Astrocyte (in vitro differentiated cells and primary cell): ENCODE results near the gene ENKD1. TPM values are rescaled to one million over a fixed set of nuclear protein-coding genes. Genes with fewer than 3 reads are reported as not detected.

Experiments
- DNase-seq: peaks from one replicate; pipeline ENCODE4 v3.0.0-alpha.2; 2010; ENCODE audit warnings: low read depth
- FAIRE-seq: peaks from 2 replicates; lab custom pipeline; 2011; peaks lifted over from hg19 to GRCh38; lab: Jason Lieb, UNC
- H2AFZ ChIP-seq: 2 replicates; pipeline ENCODE4 v1.6.0; 2012; ENCODE audit warnings: low read depth, low read length, inconsistent platforms
- H3K27ac ChIP-seq: 2 replicates; pipeline ENCODE4 v1.5.1; 2011; ENCODE audit warnings: low read depth, low read length, inconsistent platforms
- H3K27me3 ChIP-seq: 2 replicates; pipeline ENCODE4 v1.6.0; 2011; ENCODE audit warnings: low read length, inconsistent platforms; ENCODE audit not compliant: insufficient read depth
- H3K36me3 ChIP-seq: 2 replicates; pipeline ENCODE4 v1.5.1; 2011; ENCODE audit warnings: low read length, inconsistent platforms; ENCODE audit not compliant: insufficient read depth
- H3K4me1 ChIP-seq: 2 replicates; pipeline ENCODE4 v1.5.1; 2011; ENCODE audit warnings: low read length, inconsistent platforms; ENCODE audit not compliant: insufficient read depth
- H3K4me2 ChIP-seq: 2 replicates; pipeline ENCODE4 v1.6.0; 2012; ENCODE audit warnings: low read length, inconsistent platforms
- H3K4me3 ChIP-seq: 2 replicates; pipeline ENCODE4 v1.5.1; 2011; ENCODE audit warnings: low read depth, mild to moderate bottlenecking, low read length, inconsistent platforms; ENCODE audit not compliant: insufficient read depth
- H3K79me2 ChIP-seq: 2 replicates; pipeline ENCODE4 v1.6.0; 2012; ENCODE audit warnings: mild to moderate bottlenecking, low read length, inconsistent platforms; ENCODE audit not compliant: insufficient read depth
- H3K9ac ChIP-seq: 2 replicates; pipeline ENCODE4 v1.6.0; 2012; ENCODE audit warnings: mild to moderate bottlenecking, low read length, inconsistent platforms
- H3K9me3 ChIP-seq: 2 replicates; pipeline ENCODE4 v1.5.1; 2012; ENCODE audit warnings: low read depth, mild to moderate bottlenecking, low read length, inconsistent platforms; ENCODE audit not compliant: insufficient read depth
- H4K20me1 ChIP-seq: 2 replicates; pipeline ENCODE4 v1.6.0; 2012; ENCODE audit warnings: low read length, inconsistent platforms; ENCODE audit not compliant: insufficient read depth
- H3K27ac Mint-ChIP-seq: one replicate; pipeline ENCODE4 v1.8.0; 2021; ENCODE audit warnings: mild to moderate bottlenecking, mixed read lengths; ENCODE audit not compliant: unreplicated experiment
- H3K27me3 Mint-ChIP-seq: one replicate; pipeline ENCODE4 v1.8.0; 2021; ENCODE audit warnings: low read depth, mixed read lengths; ENCODE audit not compliant: unreplicated experiment
- H3K36me3 Mint-ChIP-seq: one replicate; pipeline ENCODE4 v1.8.0; 2021; ENCODE audit warnings: low read depth, mixed read lengths; ENCODE audit not compliant: unreplicated experiment
- H3K4me1 Mint-ChIP-seq: one replicate; pipeline ENCODE4 v1.8.0; 2021; ENCODE audit warnings: low read depth, mixed read lengths; ENCODE audit not compliant: unreplicated experiment
- H3K4me3 Mint-ChIP-seq: one replicate; pipeline ENCODE4 v1.8.0; 2021; ENCODE audit warnings: mild to moderate bottlenecking, moderate library complexity, mixed read lengths; ENCODE audit not compliant: unreplicated experiment
- H3K9me3 Mint-ChIP-seq: one replicate; pipeline ENCODE4 v1.8.0; 2021; ENCODE audit warnings: mild to moderate bottlenecking, mixed read lengths; ENCODE audit not compliant: unreplicated experiment
- EZH2 ChIP-seq: IDR thresholded peaks from 2 replicates; pipeline ENCODE4 v1.6.1; 2012; ENCODE audit warnings: mild to moderate bottlenecking, low read length, inconsistent platforms; ENCODE audit not compliant: insufficient read depth
- total RNA-seq: library from RNA; stranded (reverse); gene quantifications from 2 replicates; pipeline ENCODE4 v1.2.1, GENCODE V29; 2021
- TF ChIP-seq, protein P1 (sequence below): IDR thresholded peaks from 2 replicates; pipeline ENCODE4 v1.5.1; 2011; ENCODE audit warnings: low read depth, mild to moderate bottlenecking, inconsistent platforms, low read length, moderate library complexity; ENCODE audit not compliant: insufficient read depth

The ENKD1 gene
- total RNA-seq, 1 donor from 2014 or later = 8.5 TPM

GRCh38 chr16:67665598-67665997 lies 952 bp downstream of the ENKD1 start:
- Histone ChIP-seq H2AFZ (peak overlapping the region; percentile 84), H3K4me1 (peaks cover 22% of the 10 kb centered on the region), H3K9ac (peak overlapping the region; percentile 66), H3K27ac (no peak overlapping the region), H3K79me2 (no peaks in the 10 kb centered on the region), H3K4me2 (peak overlapping the region; percentile 85), H3K27me3 (no peaks in the 10 kb centered on the region), H3K9me3 (no peaks in the 10 kb centered on the region), H4K20me1 (peaks cover 7% of the 10 kb centered on the region), H3K4me3 (no peak overlapping the region), H3K36me3 (no peaks in the 10 kb centered on the region)
- DNase-seq (no peak), FAIRE-seq (no peak)
- Mint-ChIP-seq H3K4me1 (peaks cover 4% of the 10 kb centered on the region), H3K9me3 (no peaks in the 10 kb centered on the region), H3K27ac (no peak overlapping the region), H3K27me3 (peaks cover 6% of the 10 kb centered on the region), H3K36me3 (peaks cover 6% of the 10 kb centered on the region), H3K4me3 (peak overlapping the region; percentile 76)
- TF ChIP-seq, protein P1, sequence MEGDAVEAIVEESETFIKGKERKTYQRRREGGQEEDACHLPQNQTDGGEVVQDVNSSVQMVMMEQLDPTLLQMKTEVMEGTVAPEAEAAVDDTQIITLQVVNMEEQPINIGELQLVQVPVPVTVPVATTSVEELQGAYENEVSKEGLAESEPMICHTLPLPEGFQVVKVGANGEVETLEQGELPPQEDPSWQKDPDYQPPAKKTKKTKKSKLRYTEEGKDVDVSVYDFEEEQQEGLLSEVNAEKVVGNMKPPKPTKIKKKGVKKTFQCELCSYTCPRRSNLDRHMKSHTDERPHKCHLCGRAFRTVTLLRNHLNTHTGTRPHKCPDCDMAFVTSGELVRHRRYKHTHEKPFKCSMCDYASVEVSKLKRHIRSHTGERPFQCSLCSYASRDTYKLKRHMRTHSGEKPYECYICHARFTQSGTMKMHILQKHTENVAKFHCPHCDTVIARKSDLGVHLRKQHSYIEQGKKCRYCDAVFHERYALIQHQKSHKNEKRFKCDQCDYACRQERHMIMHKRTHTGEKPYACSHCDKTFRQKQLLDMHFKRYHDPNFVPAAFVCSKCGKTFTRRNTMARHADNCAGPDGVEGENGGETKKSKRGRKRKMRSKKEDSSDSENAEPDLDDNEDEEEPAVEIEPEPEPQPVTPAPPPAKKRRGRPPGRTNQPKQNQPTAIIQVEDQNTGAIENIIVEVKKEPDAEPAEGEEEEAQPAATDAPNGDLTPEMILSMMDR = no peak
- no peak for TF ChIP-seq EZH2

- no peak for DNase-seq
These were observed 1.7 kb downstream of the ENKD1 start for GRCh38 chr16:67664871-67665270.

DNA sequence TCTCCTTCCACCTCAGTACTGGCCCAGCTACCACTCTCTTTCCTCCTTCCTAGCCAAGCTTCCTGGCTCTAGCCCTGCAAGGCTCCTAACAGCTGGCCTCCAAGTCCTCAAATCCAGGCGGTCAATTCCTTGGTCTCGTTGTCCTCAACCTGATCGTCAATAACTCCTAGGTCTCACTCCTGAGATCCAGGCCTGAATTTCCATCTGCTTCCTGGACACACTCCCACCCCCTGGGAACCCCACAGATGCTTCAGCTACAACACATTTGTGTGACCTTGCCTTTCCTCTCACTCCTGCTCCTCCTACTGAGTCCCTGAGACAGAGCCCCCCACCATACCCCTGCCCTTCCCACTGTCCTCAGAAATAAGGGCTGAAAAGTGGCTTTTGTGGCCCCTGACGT lies 2.3 kb downstream of the ENKD1 start:
- DNase-seq (no peak), FAIRE-seq (no peak)
- H3K9ac ChIP-seq = no peak overlapping the region
- Mint-ChIP-seq H3K4me1 (peaks cover 4% of the 10 kb centered on the region), H3K27me3 (peaks cover 6% of the 10 kb centered on the region), H3K27ac (no peak overlapping the region), H3K9me3 (no peaks in the 10 kb centered on the region), H3K36me3 (peaks cover 6% of the 10 kb centered on the region), H3K4me3 (peak overlapping the region; percentile 67)
- TF ChIP-seq EZH2 = no peak
- TF ChIP-seq, protein P1 = no peak
- no peaks in the 10 kb centered on the region for H3K36me3 ChIP-seq
- H3K9me3 ChIP-seq = no peaks in the 10 kb centered on the region
- no peak overlapping the region for H3K27ac ChIP-seq
- H3K4me2 ChIP-seq = no peak overlapping the region
- H3K79me2 ChIP-seq = peaks cover 6% of the 10 kb centered on the region
- no peak overlapping the region for H2AFZ ChIP-seq
- H3K27me3 ChIP-seq = no peaks in the 10 kb centered on the region
- H3K4me1 ChIP-seq = peaks cover 27% of the 10 kb centered on the region
- H3K4me3 ChIP-seq = no peak overlapping the region
- H4K20me1 ChIP-seq = peaks cover 12% of the 10 kb centered on the region

More at GRCh38 chr16:67664871-67665270, 1.7 kb downstream of the ENKD1 start:
- Histone ChIP-seq H3K4me2 (no peak overlapping the region), H2AFZ (no peak overlapping the region), H3K9ac (no peak overlapping the region), H3K27ac (no peak overlapping the region), H3K9me3 (no peaks in the 10 kb centered on the region), H3K36me3 (no peaks in the 10 kb centered on the region), H3K4me1 (peaks cover 22% of the 10 kb centered on the region), H4K20me1 (peaks cover 7% of the 10 kb centered on the region), H3K4me3 (no peak overlapping the region), H3K27me3 (no peaks in the 10 kb centered on the region), H3K79me2 (peaks cover under 1% of the 10 kb centered on the region)
- TF ChIP-seq, protein P1 = no peak
- TF ChIP-seq EZH2 = no peak
- H3K36me3 Mint-ChIP-seq = peaks cover 6% of the 10 kb centered on the region
- no peaks in the 10 kb centered on the region for H3K9me3 Mint-ChIP-seq
- no peak for FAIRE-seq
- H3K4me3 Mint-ChIP-seq = no peak overlapping the region
- H3K27me3 Mint-ChIP-seq = peaks cover 6% of the 10 kb centered on the region
- peaks cover 4% of the 10 kb centered on the region for H3K4me1 Mint-ChIP-seq
- peak overlapping the region; percentile 26 for H3K27ac Mint-ChIP-seq
